MCF 10A (cell line): ENCODE data around the gene BMP2K. TPM values are rescaled to one million over a fixed set of nuclear protein-coding genes. Genes with fewer than 3 reads are reported as not detected.

ENCODE experiments used
- BruUV-seq: library from RNA; stranded (reverse); fragments of 400-500 nt; replicated peaks from 2 replicates; lab custom pipeline; 2021; lab: Mats Ljungman, UMichigan
- CTCF ChIA-PET: fragments of 300-600 bp; sonication (Branson Sonifier 250); formaldehyde crosslinking; extraction: SDS; loops from one replicate; lab custom pipeline; 2021; ENCODE audit warnings: antibody characterized with exemption, inconsistent platforms; lab: Yijun Ruan, JAX
- POLR2A ChIA-PET: fragments of 300-600, 350-650 bp; sonication (Branson Sonifier 250); formaldehyde crosslinking; extraction: SDS; loops from one replicate; lab custom pipeline; 2020; ENCODE audit warnings: antibody characterized with exemption, inconsistent platforms; lab: Yijun Ruan, JAX
- DNase-seq: peaks from one replicate; pipeline ENCODE4 v3.0.0-alpha.2; 2018; ENCODE audit not compliant: unreplicated experiment
- H3K27ac Mint-ChIP-seq: one replicate; pipeline ENCODE4 v1.8.0; 2022; ENCODE audit warnings: mild to moderate bottlenecking, low read depth, mixed read lengths; ENCODE audit not compliant: unreplicated experiment
- H3K27me3 Mint-ChIP-seq: one replicate; pipeline ENCODE4 v1.8.0; 2022; ENCODE audit warnings: mixed read lengths; ENCODE audit not compliant: insufficient read depth, unreplicated experiment
- H3K36me3 Mint-ChIP-seq: one replicate; pipeline ENCODE4 v1.8.0; 2022; ENCODE audit warnings: mild to moderate bottlenecking, moderate library complexity, mixed read lengths; ENCODE audit not compliant: insufficient read depth, unreplicated experiment
- H3K4me1 Mint-ChIP-seq: one replicate; pipeline ENCODE4 v1.8.0; 2022; ENCODE audit warnings: mixed read lengths; ENCODE audit not compliant: insufficient read depth, unreplicated experiment
- H3K4me3 Mint-ChIP-seq: one replicate; pipeline ENCODE4 v1.8.0; 2022; ENCODE audit warnings: mild to moderate bottlenecking, moderate library complexity, mixed read lengths; ENCODE audit not compliant: unreplicated experiment
- H3K9me3 Mint-ChIP-seq: one replicate; pipeline ENCODE4 v1.8.0; 2022; ENCODE audit warnings: mixed read lengths; ENCODE audit not compliant: unreplicated experiment
- intact Hi-C: fragments of 100-400 bp; cut with micrococcal nuclease; formaldehyde crosslinking; loops from 2 replicates; pipeline ENCODE4 v1.14.1; 2022
- total RNA-seq: library from RNA; stranded (reverse); gene quantifications from 2 replicates; pipeline ENCODE4 v1.2.3, GENCODE V29; 2022
- TF ChIP-seq, protein P1 (sequence below): fragments of 200-600 bp; IDR thresholded peaks from one replicate; pipeline ENCODE4 v1.8.0; 2022; ENCODE audit warnings: antibody characterized with exemption, mild to moderate bottlenecking; ENCODE audit not compliant: unreplicated experiment

The BMP2K gene
- total RNA-seq, 1 experiment from 2014 or later = 47.3 TPM

DNA sequence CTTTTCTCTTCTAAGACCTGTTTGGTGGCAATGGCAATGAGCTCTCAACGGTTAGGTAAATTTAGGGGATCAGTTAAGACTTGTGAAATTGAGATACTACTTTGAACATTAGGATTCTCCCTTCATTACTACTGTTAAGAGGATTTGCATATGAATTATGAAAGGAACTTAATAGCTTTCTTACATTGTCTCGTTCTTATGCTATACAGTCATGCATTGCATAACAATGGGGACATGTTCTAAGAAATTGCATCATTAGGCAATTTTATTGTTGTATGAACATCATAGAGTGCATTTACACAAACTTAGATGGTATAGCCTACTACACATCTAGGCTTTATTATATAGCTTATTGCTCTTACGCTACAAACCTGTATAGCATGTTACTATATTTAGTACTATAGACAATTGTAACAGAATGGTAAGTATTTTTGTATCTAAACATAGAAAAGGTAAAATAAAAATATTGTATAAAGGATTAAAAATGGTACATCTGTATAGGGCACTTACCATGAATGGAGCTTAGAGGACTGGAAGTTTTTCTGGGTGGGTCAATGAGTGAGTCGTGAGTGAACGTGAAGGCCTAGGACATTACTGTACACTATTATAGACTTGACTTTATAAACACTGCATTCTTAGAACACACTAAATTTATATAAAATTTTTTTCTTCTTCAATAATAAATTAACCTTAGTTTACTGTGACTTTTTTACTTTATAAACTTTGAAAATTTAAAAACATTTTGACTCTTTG, 100.6 kb downstream of the BMP2K start:
- POLR2A ChIA-PET = interaction anchor here (0.8 to 1.9 kb wide), 2 partner anchors 11 to 19 kb away, joined by 3 to 6 read pairs; no protein-coding TSS in a partner anchor

GRCh38 chr4:78878031-78878430, 101.9 kb downstream of the BMP2K start:
- no TSS peak for BruUV-seq
- no peak for DNase-seq
- H3K4me1 Mint-ChIP-seq = peaks cover 5% of the 10 kb centered on the region
- peaks cover 11% of the 10 kb centered on the region for H3K36me3 Mint-ChIP-seq
- TF ChIP-seq, protein P1, sequence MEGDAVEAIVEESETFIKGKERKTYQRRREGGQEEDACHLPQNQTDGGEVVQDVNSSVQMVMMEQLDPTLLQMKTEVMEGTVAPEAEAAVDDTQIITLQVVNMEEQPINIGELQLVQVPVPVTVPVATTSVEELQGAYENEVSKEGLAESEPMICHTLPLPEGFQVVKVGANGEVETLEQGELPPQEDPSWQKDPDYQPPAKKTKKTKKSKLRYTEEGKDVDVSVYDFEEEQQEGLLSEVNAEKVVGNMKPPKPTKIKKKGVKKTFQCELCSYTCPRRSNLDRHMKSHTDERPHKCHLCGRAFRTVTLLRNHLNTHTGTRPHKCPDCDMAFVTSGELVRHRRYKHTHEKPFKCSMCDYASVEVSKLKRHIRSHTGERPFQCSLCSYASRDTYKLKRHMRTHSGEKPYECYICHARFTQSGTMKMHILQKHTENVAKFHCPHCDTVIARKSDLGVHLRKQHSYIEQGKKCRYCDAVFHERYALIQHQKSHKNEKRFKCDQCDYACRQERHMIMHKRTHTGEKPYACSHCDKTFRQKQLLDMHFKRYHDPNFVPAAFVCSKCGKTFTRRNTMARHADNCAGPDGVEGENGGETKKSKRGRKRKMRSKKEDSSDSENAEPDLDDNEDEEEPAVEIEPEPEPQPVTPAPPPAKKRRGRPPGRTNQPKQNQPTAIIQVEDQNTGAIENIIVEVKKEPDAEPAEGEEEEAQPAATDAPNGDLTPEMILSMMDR = no peak
- no peaks in the 10 kb centered on the region for H3K9me3 Mint-ChIP-seq
- ChIA-PET CTCF (interaction anchor here (0.5 to 1.4 kb wide), 3 partner anchors 231 to 264 kb away, joined by 3 to 4 read pairs (median 3); no protein-coding TSS in a partner anchor), POLR2A (interaction anchor here (0.7 to 1.9 kb wide), 2 partner anchors 10 to 996 kb away, joined by 4 to 6 read pairs; no protein-coding TSS in a partner anchor)
- H3K4me3 Mint-ChIP-seq = no peak overlapping the region
- H3K27me3 Mint-ChIP-seq = no peaks in the 10 kb centered on the region
- no peak overlapping the region for H3K27ac Mint-ChIP-seq
- intact Hi-C loops = loop anchor here (10.0 kb wide), 1 partner anchor 823 kb away; the partner anchor contains the start of gene FRAS1

More for the DNA sequence above, 100.6 kb downstream of the BMP2K start:
- Mint-ChIP-seq H3K4me3 (no peak overlapping the region), H3K27ac (no peak overlapping the region), H3K27me3 (no peaks in the 10 kb centered on the region), H3K36me3 (peaks cover 23% of the 10 kb centered on the region), H3K4me1 (peaks cover 5% of the 10 kb centered on the region), H3K9me3 (no peaks in the 10 kb centered on the region)
- TF ChIP-seq, protein P1 = no peak
- CTCF ChIA-PET = interaction anchor here (0.6 to 1.4 kb wide), 2 partner anchors 8 to 115 kb away, joined by 3 to 4 read pairs; no protein-coding TSS in a partner anchor
- no TSS peak for BruUV-seq
- intact Hi-C loops = loop anchor here (10.0 kb wide), 1 partner anchor 822 kb away; the partner anchor contains the start of gene FRAS1
- peak; percentile 61 for DNase-seq

DNA sequence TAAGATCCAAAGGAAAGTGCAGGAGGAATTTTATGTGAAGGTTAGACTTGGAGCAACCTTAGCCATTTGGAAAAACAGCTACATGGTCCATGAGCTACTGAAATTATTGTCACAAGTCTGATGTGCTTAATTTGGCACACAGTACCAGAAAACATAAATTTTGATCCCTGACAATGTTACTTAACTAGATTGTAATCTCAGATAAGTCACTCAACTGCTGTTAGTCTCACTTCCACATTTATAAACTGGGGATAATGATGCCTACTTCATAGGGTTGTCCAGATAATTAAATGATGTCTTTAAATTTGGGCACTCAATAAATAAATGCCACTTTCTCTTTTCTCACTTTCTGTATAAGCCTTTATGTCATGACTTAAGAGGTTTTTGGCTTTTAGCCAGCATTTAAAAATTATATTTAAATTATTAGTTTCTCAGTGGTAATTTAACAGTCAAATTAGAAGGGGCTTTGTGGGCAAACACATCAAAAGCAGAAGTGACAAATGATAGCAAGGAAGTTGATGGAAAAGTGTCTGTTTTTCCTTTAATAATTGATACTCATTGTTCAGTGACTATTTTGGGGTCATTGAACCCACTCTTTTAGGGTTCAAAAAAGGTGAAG, 104.8 kb downstream of the BMP2K start:
- TF ChIP-seq, protein P1 = no peak
- DNase-seq = no peak
- Mint-ChIP-seq H3K4me1 (peaks cover 5% of the 10 kb centered on the region), H3K27ac (no peak overlapping the region), H3K36me3 (peaks cover 4% of the 10 kb centered on the region), H3K9me3 (no peaks in the 10 kb centered on the region), H3K4me3 (no peak overlapping the region), H3K27me3 (no peaks in the 10 kb centered on the region)
- CTCF ChIA-PET = interaction anchor here (0.6 kb wide), 2 partner anchors 16 to 17 kb away, joined by 3 read pairs; no protein-coding TSS in a partner anchor
- intact Hi-C loops = no loop called here
- POLR2A ChIA-PET = interaction anchor here (0.8 kb wide), 1 partner anchor 289 kb away, joined by 3 read pairs; no protein-coding TSS in a partner anchor
- no TSS peak for BruUV-seq

GRCh38 chr4:78885598-78885997, 109.4 kb downstream of the BMP2K start:
- Mint-ChIP-seq H3K4me3 (no peak overlapping the region), H3K4me1 (no peaks in the 10 kb centered on the region), H3K27ac (no peak overlapping the region), H3K27me3 (no peaks in the 10 kb centered on the region), H3K36me3 (peaks cover 13% of the 10 kb centered on the region), H3K9me3 (no peaks in the 10 kb centered on the region)
- no peak for DNase-seq
- ChIA-PET POLR2A (no interaction called here), CTCF (interaction anchor here (1.0 kb wide), 1 partner anchor 273 kb away, joined by 4 read pairs; no protein-coding TSS in a partner anchor)
- intact Hi-C loops = no loop called here
- BruUV-seq = no TSS peak
- TF ChIP-seq, protein P1 = no peak
